ENCODE measurements around the gene TDRD3. TPM values are rescaled to one million over a fixed set of nuclear protein-coding genes. Genes with fewer than 3 reads are reported as not detected.

Gene TDRD3
- polyA plus RNA-seq, 1 of the 3 experiments (the other 2 are of a cell fraction) = 3.8 TPM

GRCh38 chr13:60395971-60396782, 843 bp upstream of the TDRD3 start:
- no peaks in the 10 kb centered on the region for H3K36me3 ChIP-seq (replicated peaks in 1 of 2; ENCODE audit: control insufficient read depth in 1 of 2, insufficient read depth in 2 of 2, low read length in 1 of 2)
- 2% methylated on average over 21 of the region's 49 CpGs for WGBS (ENCODE audit: low lambda C conversion rate)
- POLR2A ChIA-PET = interaction anchor here (0.9 to 1.1 kb wide), 3 partner anchors 33 to 755 kb away, joined by 3 to 4 read pairs (median 3); no protein-coding TSS in a partner anchor
- no peak for TF ChIP-seq PBX3 (IDR thresholded peaks at IDR 0.05)
- TF ChIP-seq MEF2A (IDR thresholded peaks at IDR 0.05; ENCODE audit: borderline replicate concordance, low read depth) = no peak
- TF ChIP-seq TCF12 (IDR thresholded peaks at IDR 0.05) = no peak; the same call in 1 of the 2 replicates
- peak; percentile 43; the same call in 1 of the 2 replicates for TF ChIP-seq TAF1 (IDR thresholded peaks at IDR 0.05; ENCODE audit: borderline replicate concordance, low read depth, low read length)
- TF ChIP-seq POLR2AphosphoS5 (IDR thresholded peaks at IDR 0.05; ENCODE audit: low read depth, low read length) = peak; percentile 97
- no peak for TF ChIP-seq FOSL2 (IDR thresholded peaks at IDR 0.05; ENCODE audit: borderline replicate concordance, low read depth)
- TF ChIP-seq YY1 (IDR thresholded peaks at IDR 0.05; ENCODE audit: low read depth) = no peak
- 0 out of 2 replicates have a peak, but pooled peaks have one; percentile 3 for TF ChIP-seq NFIC (IDR thresholded peaks at IDR 0.05; ENCODE audit: borderline replicate concordance)
- TF ChIP-seq FOXM1 (IDR thresholded peaks at IDR 0.05; ENCODE audit: low read depth) = no peak
- no peak for TF ChIP-seq IRF3 (IDR thresholded peaks at IDR 0.05; ENCODE audit: low read depth, low read length)
- peak; percentile 78 for TF ChIP-seq USF1 (IDR thresholded peaks at IDR 0.05; ENCODE audit: borderline replicate concordance, low read depth)
- TF ChIP-seq MXI1 (IDR thresholded peaks at IDR 0.05; ENCODE audit: low read depth, low read length) = no peak
- TF ChIP-seq NRF1 (IDR thresholded peaks at IDR 0.05; ENCODE audit: low read depth, low read length) = peak; percentile 76
- TF ChIP-seq ZBTB33 (IDR thresholded peaks at IDR 0.05; ENCODE audit: borderline replicate concordance, low read depth) = peak; percentile 23; the same call in 1 of the 2 replicates
- peak; percentile 57; the same call in 1 of the 2 replicates for TF ChIP-seq MAX (IDR thresholded peaks at IDR 0.05; ENCODE audit: low read depth)
- no peak; the same call in 1 of the 2 replicates for TF ChIP-seq USF2 (IDR thresholded peaks at IDR 0.05; ENCODE audit: borderline replicate concordance, low read depth, low read length)
- peak; percentile 24 for TF ChIP-seq RCOR1 (IDR thresholded peaks at IDR 0.05; ENCODE audit: low read length)
- TF ChIP-seq CHD2 (IDR thresholded peaks at IDR 0.05; ENCODE audit: low read length, partially characterized antibody) = peak; percentile 79
- peak; percentile 81 for TF ChIP-seq ELF1 (IDR thresholded peaks at IDR 0.05)
- no peak for TF ChIP-seq CTCF (IDR thresholded peaks at IDR 0.05)
- no peak for TF ChIP-seq RXRA (IDR thresholded peaks at IDR 0.05; ENCODE audit: borderline replicate concordance, low read depth)
- no peak for TF ChIP-seq JUND (IDR thresholded peaks at IDR 0.05)

More at GRCh38 chr13:60395971-60396782, 843 bp upstream of the TDRD3 start:
- peak overlapping the region; percentile 89 for H3K9ac ChIP-seq
- DNase-seq = peak; percentile 93
- no peaks in the 10 kb centered on the region for H4K20me1 ChIP-seq (ENCODE audit: insufficient read depth)
- peaks cover 16% of the 10 kb centered on the region for H3F3A ChIP-seq (replicated peaks; ENCODE audit: insufficient read depth)
- H3K27me3 ChIP-seq (ENCODE audit: insufficient read depth) = no peaks in the 10 kb centered on the region
- H3K4me3 ChIP-seq (ENCODE audit: low read depth in 2 of 2, low read length in 1 of 2) = peak overlapping the region; percentile 78 to 89
- H3K79me2 ChIP-seq (ENCODE audit: insufficient read depth) = peaks cover 32% of the 10 kb centered on the region
- no peaks in the 10 kb centered on the region for H3K9me2 ChIP-seq
- CTCF ChIA-PET = interaction anchor here (1.0 to 4.0 kb wide), 14 partner anchors 15 to 1134 kb away, joined by 3 to 14 read pairs (median 5); no protein-coding TSS in a partner anchor
- H3K9me3 ChIP-seq = no peaks in the 10 kb centered on the region
- peaks cover 3 to 8% of the 10 kb centered on the region in 2 experiments; a peak in 2 of 4 replicates for H3K4me1 ChIP-seq (ENCODE audit: control insufficient read depth in 1 of 2, insufficient read depth in 2 of 2, low read depth in 1 of 2, low read length in 1 of 2)
- peak overlapping the region; percentile 93 to 97 for H3K27ac ChIP-seq (ENCODE audit: low read depth in 2 of 2, low read length in 1 of 2)
- H2AFZ ChIP-seq (ENCODE audit: low read depth) = peak overlapping the region; percentile 89
- H3K4me2 ChIP-seq = peak overlapping the region; percentile 99
